Measurements from ENCODE around the gene CNTNAP5.

Gene CNTNAP5

DNA sequence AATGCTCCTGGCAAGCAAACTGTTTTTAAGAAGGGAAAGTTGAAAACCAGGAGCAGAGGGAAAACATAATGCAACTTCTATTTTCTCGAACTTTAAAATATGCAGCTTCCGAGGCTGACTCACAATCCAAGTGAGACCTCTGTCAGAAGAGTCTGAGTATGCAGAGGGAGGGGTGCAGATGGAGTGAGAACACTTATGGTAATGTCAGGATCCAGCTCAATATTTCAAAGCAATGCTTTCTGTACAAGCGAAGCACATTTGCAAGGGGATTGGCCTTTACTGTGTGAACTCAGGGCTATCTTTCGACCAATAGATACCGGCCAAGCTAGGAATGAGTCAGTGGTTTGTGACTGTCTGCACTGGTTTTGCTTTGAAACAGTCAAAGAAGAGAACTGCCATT lies 242.7 kb downstream of the CNTNAP5 start:
- DNase-seq (ENCODE audit: low spot score): no peak

DNA sequence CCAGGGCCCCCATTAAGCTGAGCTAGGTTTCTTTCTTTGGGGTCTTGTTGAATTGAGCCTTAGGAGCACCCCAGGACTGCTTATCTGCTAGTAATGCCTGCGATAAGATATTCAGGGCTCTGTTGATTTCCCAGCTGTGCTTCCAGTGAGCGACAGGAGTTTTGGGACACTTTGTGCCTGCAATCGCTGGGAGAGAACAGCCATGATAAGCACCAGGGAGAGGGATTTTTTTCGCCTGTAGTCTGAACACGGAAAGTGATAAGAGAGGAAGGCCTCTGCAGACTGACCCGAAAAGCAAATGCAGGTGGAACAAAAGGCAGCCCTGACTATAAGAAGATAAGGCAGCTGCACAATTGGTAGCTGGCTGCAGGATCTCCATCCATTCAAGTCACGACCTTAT lies 244.3 kb downstream of the CNTNAP5 start:
- DNase-seq (ENCODE audit: low spot score): no peak

DNA sequence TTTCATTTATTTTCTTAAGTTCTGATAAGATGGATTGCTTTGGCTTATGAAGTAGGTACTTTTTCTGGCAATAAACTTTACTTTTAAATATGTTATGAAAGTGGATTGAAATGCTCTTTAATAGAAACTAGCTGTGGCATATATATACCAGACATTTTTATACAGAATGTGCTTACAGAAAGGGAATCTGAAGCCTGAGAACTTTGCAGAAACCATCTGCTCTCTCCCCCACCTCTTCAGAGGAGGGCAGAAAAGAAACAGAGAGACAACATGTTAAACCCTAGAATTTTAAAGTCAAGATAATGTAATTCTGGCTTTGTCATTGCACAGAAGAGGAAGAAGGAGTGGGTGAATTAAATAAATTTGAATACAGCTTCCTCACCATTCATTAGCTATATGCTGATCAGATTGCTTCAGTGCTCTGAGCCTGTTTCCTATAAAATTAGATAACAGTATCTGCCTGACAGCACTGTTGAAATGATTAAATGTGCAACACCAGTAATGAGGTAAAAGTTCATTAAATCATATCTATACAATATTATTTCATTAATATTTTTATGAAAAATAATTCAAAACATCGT lies 247.3 kb downstream of the CNTNAP5 start:
- peak; percentile 15 for DNase-seq (ENCODE audit: low spot score)

DNA sequence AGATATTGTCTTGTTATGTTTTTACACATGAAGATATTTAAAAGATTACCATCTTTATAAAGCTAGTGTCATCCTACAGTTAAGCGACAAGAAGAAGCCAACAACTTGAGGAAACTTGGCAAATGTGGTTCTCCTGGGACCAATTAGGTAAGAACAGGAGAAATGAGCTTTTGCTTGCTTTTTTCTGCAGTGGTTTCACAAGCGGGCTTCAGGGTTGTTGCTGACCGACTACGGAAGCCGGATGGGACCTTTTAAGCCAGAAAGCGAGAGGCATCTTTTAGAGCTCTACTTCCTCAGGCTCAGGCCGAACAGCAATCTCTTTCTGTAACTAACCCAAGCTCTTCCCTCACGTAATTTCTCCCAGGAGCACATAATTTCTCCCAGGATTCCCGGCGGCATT lies 256.5 kb downstream of the CNTNAP5 start:
- no peak for DNase-seq (ENCODE audit: low spot score)

DNA sequence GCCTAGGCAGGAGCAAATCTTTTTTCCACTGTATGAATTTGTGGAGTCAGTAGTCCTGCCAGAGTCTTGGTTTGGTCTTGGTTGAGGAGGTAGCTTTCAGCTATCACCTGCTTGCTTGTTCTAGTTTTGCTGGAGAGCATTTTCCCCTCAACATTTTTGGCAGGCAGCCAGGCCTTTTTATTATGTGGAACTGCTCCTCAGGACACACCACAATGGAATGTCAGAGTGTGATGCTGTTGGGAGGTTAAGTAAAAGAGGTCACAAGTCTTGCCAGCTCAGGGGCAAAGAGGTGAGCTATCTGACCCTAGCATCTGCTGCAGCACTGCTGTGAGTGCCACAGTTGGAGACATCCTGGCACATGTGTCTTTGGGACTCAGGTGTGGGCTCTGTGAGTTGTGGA lies 258.0 kb downstream of the CNTNAP5 start:
- DNase-seq (ENCODE audit: low spot score): no peak

DNA sequence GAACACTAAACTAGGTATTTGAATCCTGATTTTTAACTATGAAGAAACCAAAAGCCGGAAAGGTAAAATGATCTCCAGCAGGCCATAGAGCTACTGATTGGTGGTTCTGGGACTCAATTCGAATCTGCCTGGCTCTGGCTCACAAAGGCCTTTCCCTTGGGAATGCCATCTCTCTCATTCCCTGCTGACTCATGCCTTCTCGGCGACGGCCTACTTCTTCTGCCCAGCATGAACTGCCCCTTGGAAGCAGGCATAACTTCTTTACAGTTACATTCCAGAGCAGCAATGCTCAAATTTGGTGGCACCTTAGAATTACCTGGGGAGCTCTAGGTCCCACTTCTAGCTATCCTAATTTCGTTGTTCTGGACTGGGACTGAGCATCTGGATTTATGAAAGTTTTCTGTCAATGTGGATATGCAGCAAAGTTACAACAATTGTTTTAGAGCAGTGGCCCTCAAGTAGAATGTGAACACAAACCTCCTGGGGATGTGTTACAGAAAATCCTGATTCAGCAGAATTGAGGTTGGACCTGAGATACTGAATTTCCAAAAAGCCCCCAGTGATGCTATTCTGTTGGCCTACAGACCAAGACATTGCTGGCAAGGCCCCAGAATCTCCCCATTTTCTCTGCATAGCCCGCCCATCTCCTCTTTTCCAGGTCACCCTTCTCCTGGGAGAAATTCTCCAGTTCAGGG lies 261.1 kb downstream of the CNTNAP5 start:
- no peak for DNase-seq (ENCODE audit: low spot score)

DNA sequence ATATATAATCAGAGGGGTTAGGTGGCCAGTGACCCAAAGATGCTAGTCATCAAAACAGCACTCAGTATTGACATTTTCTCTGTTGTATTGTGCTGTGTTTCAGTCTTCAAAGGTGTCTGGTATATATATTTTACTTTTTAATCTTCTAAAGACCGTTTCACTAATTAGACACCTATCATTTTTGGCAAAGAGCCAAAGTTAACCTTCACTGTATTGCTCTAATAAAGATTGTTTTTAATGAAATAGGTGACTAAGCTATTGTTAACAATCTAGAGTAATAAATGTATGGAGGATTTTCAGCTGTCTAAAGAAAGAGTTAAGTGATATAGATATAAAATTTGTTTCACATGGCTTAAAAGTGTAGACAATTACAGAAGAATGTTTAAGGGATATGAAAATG lies 264.0 kb downstream of the CNTNAP5 start:
- DNase-seq (ENCODE audit: low spot score): no peak

DNA sequence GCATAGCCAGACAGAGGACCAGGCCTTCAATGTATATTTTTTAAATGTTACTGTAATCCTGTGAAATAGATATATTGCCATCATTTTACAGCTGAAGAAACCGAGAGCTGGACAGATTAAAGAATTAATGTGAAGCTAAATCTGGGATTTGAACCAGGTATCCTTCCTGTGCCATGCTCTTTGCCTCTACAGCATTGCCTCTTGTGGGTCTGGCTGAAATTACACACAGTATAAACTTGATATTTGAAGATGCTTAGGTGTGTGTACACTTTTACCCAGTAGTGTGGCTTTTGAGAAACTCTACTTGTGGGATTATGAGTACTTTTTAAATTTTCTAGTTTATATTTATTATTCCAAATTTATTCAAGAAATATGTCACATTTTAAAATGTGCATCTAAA lies 264.5 kb downstream of the CNTNAP5 start:
- DNase-seq (ENCODE audit: low spot score): no peak

DNA sequence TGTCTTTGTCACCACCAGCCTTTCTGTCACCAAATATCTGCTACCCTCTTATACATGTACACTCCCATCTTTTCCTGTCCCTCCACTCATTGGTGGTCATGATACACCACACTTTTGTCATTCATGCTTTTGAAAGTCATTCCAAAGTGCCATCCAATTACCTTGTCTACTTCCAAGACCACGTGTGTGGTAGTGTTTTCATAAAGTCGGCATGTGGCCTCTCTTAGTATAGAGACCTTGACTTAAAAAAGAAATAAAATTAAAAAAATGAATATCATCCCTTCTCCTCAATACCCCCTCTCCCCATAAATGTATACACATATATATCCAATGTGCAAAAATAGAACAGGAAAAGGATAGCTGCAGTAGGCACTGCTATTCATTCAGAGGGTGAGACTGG lies 271.4 kb downstream of the CNTNAP5 start:
- DNase-seq (ENCODE audit: low spot score): no peak

DNA sequence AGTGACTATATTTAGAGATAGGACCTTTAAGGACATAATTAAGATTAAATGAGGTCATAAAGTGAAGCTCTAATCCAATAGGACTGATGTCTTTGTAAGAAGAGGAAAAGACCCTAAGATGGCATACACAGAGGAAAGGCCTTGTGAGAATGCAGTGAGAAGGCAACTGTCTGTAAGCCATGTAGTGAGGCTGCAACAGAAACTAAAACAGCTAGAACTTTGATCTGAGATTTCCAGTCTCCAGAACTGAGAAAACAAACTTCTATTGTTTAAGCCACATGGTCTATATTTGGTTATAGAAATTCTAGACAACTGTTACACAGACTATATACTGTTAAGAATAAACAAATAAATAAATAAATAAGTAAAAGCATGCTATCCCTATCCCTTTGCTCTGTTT lies 276.8 kb downstream of the CNTNAP5 start:
- no peak for DNase-seq (ENCODE audit: low spot score)

DNA sequence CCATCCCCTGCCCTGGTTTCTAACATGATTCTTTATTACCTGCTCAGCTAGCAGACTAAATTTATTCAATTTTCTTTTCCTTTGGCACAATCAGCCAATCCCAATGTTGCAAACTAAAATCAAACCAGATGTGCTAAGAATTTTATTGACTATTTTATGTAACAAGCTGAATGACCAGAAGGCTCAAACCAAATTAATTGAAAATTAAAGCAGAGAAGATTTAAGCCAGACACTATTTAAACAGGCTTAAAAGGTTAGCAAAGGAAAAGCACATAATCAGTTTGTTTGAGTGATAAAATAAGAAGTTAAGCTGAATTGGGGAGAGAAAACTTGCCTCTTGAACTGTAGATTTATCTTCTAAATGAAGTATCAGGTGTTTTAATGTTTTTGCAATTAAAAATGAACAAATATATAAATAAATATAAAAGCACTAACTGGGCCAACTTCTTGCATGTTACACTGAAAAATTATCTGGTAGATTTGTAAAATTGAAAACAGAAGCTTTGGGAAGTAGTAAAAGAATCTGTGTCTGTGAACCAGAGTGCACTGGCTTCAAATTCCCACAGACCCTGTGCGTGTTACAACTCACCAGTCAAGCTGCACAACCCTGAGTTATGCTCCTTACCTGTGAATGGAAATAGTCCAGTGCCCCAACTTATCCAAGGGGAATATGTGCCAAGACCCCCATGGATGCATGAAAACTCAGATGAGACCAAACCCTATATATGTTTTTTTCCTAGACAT lies 283.4 kb downstream of the CNTNAP5 start:
- no peak for DNase-seq (ENCODE audit: low spot score)

DNA sequence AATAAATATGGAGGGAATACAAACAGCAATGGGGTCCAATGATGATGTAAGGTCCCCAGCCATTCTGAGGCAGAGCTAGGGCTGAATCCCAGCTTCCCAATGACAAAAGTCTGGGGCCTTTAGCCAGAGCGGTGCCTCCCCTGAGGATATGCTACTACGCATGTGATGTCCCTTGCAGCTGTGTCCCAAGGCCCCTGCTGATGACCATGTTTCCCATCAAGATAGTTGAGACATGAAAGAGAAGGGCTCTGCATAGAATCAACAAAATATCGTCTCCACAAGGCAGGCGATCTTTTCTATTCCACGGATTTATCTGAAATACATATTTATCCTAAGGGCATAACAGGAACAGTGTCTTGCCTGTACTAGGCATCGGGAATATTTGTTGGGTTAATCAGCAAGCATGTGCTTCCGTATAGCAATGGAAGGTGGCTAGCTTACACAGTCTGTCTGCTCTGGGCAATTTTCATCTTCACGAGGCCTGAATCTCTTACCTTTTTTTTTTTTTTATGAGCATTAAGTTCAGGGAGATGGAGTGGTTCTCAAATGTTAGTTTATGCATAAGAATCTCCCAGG lies 284.6 kb downstream of the CNTNAP5 start:
- no peak for DNase-seq (ENCODE audit: low spot score)

DNA sequence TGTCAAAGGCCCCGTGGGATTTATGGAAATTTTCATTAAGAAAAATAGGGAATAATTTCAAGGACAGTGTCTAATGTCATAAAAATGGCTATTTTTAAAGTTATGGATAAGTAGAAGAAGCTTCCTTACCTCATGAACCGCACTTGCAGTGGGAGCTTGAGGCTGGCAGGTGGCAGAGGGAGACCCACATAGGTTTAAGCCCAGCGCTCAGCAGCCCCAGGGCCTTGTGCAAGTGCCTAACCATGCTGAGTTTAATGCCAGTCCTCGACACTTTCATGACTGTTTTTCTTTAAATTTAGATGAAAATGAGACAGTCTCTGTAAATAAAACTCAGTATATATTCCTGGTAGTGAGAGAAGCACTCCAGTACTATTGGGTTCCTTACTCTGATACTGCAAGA lies 285.6 kb downstream of the CNTNAP5 start:
- no peak for DNase-seq (ENCODE audit: low spot score)

DNA sequence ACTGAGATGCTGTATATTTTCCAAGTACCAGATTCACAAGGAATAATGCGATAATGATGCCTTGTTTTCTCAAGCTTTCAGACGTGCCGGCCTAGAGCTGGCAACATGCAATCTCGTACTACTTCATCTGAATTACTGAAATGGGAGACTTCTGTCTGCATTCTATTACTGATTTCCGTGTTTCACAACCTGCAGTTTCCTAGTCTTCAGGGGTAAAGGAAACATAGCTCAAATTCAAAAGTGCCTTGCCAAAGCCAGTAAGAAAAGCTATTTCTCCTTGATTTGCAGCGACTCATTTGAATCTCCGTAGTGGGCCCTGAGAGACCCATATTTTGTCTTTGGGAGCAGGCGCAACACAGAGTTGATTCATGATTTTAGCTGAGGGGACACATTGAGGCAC lies 289.0 kb downstream of the CNTNAP5 start:
- DNase-seq (ENCODE audit: low spot score): no peak

DNA sequence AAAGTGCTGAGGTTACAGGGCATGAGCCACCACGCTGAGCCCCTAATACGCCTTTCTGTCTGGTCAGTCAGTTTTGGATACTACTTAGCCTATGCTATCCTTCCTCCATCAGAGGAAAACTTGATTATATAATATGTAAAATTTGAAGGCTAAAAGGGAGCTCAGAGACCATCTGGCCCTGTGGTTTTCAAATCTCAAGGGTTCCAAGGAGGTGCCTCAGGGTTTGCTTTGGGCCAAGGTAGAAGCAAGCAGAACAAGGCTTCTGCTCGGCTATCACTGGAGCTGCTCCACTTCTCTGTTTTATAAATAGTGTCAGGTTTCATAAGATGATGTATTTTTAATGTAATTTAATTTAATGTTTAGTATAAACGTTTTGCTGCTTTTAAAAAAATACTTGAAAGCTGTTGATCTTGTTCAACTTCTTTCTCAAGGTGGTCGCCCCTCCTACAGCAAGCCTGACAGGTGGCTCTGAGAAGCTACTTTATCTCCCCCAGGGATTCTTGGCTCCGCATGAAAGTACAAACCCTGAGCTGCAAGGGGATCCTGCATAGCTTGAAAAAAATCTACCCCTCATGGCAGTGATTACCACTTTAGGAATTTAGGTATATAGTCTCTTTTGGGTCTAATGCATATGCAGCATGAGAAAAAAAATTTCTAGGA lies 290.3 kb downstream of the CNTNAP5 start:
- DNase-seq (ENCODE audit: low spot score): no peak

DNA sequence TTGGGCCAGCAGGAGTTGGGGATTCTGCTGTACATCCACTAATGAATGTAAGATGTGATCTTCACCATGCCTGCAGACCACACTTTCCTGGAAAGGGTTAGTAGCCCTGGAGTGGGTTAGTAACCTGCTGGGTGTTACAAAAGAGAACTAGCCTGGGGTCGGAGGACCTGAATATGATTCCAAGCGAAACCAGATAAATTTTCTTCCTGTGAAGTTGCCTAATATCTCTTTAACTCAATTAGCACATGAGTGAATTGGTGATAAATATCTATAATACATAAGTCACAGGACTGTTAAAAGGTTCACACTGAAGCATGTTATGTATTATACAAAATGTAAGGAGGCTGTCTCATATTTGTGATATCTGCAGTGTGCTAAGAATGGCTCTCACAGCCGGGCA lies 291.0 kb downstream of the CNTNAP5 start:
- DNase-seq (ENCODE audit: low spot score): no peak

DNA sequence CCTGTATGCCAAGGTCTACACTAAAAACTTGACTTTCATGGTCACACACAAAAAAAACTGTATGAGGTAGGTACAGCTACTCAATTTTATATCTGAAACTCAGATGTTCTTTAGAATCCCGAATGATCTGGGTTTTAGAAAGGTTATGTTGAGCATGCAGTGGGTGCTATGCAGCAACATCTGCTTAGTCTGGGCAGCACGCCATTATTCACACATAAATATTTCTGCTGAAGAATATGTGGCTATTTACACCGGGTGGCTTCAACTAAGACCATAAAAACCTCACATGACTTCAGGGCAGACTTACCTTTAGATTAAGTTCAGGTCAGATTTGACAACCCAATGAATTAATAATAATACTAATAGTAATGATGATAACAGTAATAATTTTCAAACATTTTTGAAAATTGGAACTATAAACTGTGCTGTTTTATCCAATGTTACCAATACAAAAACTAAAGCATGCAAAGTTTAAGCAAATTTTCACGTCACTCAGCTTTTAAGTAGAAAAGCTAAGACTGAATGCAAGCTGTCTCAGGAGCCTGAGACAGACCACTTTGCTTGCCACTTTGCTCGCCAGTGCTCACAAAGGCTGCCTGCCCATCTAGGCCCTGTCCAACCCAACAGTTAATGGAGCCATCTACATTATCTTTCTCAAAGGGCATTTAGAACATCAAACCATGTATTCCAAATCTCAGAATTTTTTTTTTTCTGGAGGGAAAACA lies 292.0 kb downstream of the CNTNAP5 start:
- DNase-seq (ENCODE audit: low spot score): no peak

DNA sequence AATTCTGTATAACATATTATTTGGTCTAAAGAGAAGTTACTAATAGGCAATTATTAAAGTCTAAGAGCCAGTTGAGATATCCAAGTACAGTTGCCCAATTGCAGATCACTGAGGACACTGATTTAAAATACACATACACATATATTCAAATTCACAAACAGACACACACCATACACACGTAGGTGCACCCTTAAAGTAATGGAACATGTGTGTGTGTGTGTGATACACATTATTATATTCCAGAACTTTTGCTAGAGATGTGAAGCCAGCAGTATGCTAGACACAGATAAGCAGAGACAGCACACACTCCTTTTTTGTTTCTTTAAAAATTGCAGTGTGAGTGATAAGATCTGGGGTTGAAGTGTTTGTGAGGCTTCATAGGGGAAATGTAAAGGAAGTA lies 292.5 kb downstream of the CNTNAP5 start:
- no peak for DNase-seq (ENCODE audit: low spot score)

DNA sequence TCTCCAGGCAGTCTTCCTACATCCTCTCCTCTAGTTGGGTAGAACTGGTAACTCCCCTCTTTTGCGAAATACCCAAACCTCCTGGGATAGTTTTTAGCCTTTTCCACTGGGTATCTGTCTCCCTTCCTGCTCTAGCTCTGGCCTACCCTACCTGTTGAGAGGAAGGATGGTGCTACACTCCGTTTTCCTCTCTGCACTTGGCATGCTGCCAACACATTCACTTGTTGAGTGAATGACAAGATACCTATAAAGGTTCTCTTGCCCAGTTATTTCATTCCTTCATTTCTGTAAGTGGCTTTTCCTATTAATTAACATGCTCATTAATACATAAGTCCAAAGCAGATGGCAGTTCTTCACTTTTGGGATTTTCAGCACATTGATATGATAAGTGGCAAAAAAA lies 293.8 kb downstream of the CNTNAP5 start:
- no peak for DNase-seq (ENCODE audit: low spot score)

DNA sequence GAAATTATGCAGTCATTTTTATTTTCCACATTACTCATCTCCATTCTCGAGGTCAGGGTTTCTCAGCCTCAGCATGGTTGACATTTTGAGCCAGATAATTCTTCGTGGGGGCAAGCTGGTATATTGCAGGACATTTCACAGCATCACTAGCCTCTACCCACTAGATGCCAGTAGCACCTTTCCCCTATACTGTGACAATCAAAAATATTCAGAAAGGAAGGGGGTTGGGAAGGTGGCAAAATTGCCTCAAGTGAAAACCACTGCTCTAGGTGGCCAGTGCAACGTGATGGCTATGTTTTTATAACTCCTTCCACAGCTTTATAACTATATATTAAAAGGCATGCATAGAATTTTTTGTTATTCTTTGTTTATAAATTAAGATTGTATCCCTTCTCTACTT lies 294.5 kb downstream of the CNTNAP5 start:
- no peak for DNase-seq (ENCODE audit: low spot score)

DNA sequence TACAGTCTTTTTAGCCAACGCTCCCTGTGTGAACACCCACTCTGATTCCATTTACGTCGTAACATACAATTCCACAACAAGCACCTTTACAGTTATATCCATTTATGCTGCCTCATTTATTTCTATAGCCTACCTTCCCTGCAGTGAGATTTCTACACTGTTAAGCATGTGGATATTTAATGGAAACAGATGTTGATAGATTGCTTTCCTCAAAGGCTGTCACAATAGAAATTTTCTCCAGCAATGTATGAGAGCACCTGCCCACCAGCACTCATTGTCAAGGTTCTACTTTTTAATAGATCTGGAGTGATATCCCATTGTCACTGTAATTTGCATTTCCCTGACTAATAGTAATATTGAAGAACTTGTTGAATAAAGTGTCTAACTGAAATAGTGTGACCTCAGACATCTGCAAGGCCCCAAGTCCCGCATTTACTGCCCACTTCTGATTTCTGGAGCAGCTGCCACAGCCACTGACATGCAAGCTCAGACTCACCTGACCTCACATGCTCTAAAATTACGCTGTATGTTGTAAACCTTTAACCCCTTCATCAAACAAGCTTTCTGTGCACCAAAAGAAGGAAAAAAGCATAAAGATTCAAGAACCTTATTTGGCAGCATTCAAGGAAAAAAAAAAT lies 295.1 kb downstream of the CNTNAP5 start:
- DNase-seq (ENCODE audit: low spot score): peak; percentile 12

Measured in putamen (tissue), 1 donor.